Fibroblast of pulmonary artery (primary cell): ENCODE measurements around the gene NSRP1.

Experiments used
- DNase-seq: peaks from one replicate; pipeline ENCODE4 v3.0.0-alpha.2; 2010; ENCODE audit warnings: low read depth
- H3K4me3 ChIP-seq: replicated peaks from 2 replicates; pipeline ENCODE4 v1.5.1; 2011; ENCODE audit warnings: low read depth, mild to moderate bottlenecking, control low read depth, low read length, moderate library complexity
- TF ChIP-seq, protein P1 (sequence below): IDR thresholded peaks from 2 replicates; pipeline ENCODE4 v1.5.1; 2011; ENCODE audit warnings: mild to moderate bottlenecking, control low read depth, low read length, inconsistent platforms; ENCODE audit errors: missing control alignments

Gene NSRP1

DNA sequence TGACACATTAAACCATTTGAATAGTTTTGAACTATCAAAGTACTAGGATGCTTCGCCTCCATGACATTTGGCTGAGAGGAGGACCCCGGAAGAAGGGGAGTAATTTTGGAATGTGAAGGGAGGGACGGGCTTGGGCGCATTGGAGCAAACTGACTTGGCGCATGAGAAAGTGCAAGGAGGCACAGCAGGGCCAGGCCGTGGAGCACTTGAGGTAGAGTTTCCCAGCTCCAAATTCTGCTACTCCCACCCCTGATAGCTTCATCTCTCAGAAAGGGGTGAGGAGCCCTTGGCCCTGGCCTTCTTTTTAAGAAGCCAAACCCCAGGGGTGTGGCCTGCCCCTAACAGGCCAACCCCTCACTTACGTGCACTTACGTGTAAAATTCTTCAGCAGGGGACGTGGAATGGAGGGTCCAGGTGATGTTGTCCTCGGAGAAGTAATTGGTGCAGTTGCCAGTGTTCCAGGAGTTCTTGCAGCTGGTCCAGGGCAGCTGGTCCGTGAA, 101.2 kb downstream of the NSRP1 start:
- no peak for DNase-seq
- TF ChIP-seq, protein P1, sequence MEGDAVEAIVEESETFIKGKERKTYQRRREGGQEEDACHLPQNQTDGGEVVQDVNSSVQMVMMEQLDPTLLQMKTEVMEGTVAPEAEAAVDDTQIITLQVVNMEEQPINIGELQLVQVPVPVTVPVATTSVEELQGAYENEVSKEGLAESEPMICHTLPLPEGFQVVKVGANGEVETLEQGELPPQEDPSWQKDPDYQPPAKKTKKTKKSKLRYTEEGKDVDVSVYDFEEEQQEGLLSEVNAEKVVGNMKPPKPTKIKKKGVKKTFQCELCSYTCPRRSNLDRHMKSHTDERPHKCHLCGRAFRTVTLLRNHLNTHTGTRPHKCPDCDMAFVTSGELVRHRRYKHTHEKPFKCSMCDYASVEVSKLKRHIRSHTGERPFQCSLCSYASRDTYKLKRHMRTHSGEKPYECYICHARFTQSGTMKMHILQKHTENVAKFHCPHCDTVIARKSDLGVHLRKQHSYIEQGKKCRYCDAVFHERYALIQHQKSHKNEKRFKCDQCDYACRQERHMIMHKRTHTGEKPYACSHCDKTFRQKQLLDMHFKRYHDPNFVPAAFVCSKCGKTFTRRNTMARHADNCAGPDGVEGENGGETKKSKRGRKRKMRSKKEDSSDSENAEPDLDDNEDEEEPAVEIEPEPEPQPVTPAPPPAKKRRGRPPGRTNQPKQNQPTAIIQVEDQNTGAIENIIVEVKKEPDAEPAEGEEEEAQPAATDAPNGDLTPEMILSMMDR = no peak
- H3K4me3 ChIP-seq = no peak overlapping the region

DNA sequence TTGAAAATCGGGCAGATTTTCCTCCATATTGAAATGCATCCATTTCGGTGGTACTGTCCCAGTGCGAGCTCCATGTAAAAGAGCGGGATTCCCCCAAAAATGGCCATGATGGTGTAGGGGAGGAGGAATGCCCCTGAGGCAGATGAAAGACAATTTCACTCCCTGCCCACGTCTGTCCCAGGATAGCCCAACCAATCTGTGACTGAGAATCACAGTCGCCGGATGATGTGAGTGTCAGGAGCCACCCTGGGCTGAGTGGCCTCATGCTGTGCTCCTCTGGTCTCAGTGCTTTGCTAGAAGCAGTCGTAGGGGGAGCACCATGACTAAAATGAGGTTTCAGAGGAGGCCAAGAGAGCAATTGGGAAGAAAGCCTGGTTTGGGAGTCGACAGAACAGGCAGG, 102.2 kb downstream of the NSRP1 start:
- TF ChIP-seq, protein P1 = no peak

DNA sequence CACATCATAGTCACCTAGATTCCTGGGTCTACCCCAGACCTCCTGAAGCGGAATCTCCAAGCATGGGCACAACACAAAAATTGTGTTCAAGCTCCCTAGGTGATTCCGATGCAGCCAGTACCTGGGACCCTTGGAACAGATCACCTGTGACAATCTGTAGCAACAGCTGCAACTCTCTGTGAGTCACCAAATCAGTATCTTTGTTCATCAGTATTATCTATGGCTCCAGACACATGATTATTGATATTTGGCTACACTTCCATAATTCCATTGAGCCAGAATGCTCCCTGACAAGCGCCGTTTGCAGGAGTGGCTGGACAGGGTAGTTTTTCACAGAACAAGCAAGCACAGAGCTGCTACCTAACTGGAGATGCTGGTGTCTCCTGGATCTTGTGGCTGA, 102.7 kb downstream of the NSRP1 start:
- DNase-seq = no peak
- H3K4me3 ChIP-seq = no peak overlapping the region
- TF ChIP-seq, protein P1 = no peak

More for the DNA sequence above, 102.2 kb downstream of the NSRP1 start:
- no peak for DNase-seq
- no peak overlapping the region for H3K4me3 ChIP-seq

DNA sequence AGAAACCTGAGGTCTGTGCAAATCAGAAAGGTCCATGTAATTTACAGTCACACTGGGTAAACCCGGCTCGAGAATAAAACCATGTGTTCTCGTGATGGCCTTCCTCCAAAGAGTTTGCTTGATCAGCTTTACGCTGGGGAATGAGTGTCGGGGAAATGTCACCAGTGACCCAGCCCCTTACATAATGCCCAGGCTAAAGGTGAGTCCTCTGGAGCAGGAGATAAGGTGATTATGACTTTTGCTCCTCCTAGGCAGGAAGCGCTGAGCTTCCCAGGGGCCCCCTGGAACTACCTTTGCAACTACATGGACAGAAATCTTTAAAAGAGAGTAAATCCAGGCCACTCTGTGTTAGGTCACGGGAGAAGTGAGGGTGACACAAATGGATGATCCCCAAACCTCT, 103.2 kb downstream of the NSRP1 start:
- no peak overlapping the region for H3K4me3 ChIP-seq
- no peak for DNase-seq
- TF ChIP-seq, protein P1 = no peak

DNA sequence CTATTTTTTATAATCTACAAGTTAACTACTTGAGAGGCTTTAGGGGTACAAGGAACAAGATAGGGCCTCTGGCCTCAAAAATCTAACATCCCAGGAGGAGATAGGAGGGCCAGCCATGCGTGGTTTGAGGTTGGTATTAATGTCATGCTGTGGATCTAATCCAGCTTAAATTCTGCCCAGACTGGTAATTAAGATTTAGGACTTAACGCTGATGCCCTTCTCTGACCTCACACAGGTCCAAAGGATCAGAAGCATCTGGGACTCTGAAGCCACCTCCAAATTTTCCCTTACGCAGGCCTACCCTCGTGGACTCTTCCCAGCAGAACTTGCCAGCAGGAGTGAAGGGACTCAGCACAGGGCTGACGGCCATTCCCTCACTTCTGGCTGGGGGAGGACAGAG, 103.8 kb downstream of the NSRP1 start:
- no peak overlapping the region for H3K4me3 ChIP-seq
- DNase-seq = no peak
- TF ChIP-seq, protein P1 = no peak

DNA sequence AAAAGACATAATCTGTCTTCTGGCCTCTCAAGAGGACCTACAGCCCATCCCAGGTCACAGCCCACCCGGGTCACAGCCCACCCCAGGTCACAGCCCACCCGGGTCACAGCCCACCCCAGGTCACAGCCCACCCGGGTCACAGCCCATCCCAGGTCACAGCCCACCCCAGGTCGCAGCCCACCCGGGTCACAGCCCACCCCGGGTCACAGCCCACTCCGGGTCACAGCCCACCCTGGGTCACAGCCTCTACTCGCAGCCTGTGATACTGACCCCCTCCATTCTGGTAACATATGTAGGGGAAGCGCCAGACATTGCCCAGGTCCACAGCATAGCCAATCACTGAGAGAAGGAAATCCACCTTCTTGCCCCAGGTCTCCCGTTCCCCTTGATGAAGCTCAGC, 104.7 kb downstream of the NSRP1 start:
- H3K4me3 ChIP-seq = no peak overlapping the region
- DNase-seq = no peak
- TF ChIP-seq, protein P1 = no peak

DNA sequence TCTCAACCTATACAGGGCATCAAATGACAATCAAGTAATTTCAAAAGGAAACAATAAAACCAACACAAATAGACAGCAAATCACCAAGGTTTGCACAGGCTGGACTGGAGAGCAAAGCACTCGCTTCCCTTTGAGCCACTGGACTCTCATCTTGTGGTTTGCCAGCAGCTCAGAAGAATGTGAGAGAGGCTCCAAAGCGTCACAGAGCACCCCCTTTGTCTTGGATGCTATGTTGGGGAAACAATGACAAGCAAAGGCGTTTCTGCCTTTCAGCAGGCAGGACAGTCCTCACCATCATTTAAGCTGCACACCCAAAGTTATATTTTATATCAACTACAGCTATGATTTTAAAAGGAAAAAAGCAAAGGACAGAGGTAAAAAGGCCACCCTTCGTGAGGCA, 105.6 kb downstream of the NSRP1 start:
- H3K4me3 ChIP-seq = no peak overlapping the region
- DNase-seq = no peak
- TF ChIP-seq, protein P1 = no peak
